ENCODE measurements around the gene SNN.

The SNN gene

DNA sequence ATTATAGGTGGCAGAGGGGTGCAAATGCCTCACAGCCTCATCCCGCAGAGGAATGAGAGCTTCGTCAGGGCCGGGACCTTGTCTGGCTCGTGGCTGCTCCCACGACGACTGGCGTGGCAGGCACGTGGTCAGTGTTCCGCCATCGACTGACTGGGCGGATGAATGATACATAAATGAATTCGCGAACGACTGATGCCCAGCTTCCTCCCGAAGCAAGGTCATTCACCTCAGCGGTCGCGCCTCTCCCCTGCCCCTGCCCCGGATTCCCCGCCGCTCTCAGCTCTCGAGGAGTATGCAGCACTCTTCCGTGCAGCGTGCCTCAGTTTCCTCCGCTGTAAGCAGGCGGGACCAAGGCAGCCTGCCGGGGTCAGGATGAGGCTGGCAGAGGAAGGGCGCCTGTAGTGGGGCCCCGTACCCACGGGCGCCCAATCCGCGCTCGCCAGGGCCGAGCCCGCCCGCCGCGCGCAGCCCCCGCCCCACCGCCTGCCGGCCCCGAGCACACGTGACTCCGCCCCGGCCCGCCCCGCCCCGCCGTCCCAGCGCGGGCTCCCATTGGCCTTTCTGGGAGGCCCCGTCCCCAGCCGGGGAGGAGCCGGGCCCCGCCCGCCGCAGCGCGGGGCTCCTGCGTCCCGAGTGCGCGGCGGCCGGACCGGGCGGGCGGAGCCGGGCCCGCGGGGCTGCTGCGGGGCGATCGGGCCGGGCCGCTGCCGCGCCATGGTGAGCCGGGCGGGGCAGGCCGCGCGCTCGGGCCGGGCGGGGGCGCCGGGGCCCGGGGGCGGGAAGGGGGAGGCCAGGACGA, at the start of gene SNN:
TSS of gene SNN (plus strand) at position 632 of the 799 bp plus-strand sequence. CDS start 7,605 bp downstream, outside the sequence.
- FAIRE-seq: no peak

DNA sequence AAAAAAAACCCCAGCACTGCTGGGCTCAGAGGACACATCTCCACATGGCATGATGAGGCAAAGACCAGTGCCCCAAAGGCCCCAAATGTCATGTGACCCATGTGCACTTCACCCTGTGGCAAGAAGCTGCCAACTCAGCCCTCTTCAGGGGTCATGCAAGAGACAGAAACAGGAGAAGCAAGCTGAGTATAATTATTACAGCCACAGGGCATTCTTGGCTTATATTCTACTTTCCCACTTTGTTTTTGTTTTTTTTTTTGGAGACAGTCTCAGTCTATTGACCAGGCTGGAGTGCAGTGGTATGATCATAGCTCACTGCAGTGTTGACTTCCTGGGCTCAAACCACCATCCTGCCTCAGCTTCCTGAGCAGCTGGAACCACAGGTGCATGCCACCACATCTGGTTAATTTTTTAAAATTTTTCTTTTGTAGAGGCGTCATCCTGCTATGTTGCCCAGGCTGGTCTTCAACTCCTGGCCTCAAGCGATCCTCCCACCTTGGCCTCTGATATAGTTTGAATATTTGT, 48.9 kb upstream of the SNN start:
- FAIRE-seq: no peak

DNA sequence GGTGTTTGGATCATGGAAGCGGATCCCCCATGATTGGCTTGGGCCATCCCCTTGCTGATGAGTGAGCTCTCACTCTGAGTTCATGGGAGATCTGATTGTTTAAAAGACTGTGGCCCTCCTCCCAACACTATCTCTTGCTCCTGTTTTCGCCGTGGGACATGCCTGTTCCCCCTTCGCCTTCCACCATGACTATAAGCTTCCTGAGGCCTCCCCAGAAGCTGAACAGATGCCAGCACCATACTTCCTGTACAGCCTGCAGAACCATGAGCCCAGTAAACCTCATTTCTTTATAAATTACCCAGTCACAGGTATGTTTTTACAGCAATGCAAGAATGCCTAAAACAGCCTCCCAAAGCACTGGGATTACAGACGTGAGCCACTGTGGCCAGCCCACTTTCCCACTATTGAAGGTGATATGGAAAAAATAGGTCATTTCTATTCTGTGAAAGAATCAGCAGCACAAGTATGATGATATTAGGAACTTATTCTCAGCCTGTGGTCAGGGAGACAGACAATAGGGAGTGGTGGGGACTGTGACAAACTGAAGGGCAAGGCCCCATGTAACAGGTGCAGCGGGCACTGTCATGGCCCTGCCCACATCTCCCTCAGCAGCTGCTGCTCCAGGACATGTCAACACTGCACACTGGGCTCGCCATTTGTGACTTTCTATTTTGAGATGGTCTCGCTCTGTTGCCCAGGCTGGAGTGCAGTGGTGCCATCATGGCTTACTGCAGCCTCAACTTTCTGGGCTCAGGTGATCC, 47.8 kb upstream of the SNN start:
- FAIRE-seq: no peak

DNA sequence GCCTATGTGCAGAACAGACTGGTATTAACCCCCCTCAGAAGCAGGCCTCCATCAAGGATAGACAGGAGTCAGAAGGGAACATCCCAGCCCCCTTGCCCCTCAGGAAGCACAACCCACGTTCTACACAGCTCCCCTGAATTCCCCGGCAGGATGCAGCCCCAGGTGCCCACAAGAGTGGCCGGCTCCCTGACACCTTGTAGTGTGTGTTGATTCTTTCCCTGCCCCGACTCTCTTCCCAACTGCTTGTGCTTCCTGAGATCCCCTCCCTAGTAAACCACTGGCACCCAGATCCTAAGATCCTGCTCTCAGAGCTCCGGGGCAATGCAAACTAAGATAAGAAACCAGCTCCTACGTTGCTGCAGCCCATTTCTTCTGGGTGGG, 46.7 kb upstream of the SNN start:
- FAIRE-seq: no peak

DNA sequence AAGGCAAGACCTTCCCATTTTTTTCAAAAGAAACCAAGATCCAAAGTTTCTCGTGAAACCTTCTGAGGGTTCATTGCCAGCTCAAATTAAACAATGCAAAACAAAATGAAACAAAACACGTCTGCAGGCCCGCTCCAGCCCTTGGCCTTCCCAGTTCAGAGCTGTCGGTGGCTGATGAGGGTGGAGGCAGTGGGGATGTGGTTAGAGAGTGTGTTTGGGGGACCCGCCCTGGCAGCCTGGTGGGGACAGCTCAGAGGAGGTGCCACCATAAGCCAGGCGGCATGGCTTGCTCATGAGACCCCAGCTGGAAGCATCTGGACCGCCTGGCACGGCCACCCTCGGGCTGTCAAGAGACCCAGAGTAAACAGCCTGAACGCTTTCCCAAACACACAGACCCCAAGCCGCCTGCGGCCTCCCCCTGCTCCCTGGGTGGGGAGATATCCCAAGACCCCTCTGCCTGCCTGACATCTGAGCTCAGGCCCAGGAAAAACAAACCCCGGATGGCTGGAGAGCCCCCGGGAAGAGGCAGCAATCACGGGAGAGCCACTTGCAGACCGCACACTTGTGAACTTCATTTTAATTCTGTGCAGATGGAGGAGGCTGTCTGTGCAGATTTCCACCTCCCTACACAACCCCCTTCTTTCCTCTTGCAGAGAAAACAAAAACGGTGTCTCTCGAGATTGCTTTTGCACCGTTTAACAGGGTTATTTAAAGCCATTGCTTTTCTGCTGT, 46.2 kb upstream of the SNN start:
- FAIRE-seq: no peak

DNA sequence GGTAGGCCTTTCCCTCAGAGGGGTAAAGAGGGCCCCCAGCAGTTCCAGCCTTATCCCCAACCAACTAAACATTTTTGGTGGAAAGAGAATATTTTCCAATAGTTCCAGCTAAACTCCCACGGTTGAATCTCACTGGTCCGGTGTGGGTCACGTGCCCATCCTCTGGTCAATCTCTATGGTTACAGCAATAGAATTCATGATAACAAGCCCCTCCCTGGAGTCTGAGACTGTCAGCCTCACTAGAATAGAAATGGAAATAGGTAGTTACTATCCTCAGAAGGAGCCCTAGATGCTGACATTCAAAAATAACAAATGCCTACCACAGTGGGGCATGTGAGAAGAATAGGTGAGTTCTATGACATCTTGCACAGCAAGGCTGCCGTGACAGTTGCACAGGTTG, 44.0 kb upstream of the SNN start:
- no peak for FAIRE-seq

DNA sequence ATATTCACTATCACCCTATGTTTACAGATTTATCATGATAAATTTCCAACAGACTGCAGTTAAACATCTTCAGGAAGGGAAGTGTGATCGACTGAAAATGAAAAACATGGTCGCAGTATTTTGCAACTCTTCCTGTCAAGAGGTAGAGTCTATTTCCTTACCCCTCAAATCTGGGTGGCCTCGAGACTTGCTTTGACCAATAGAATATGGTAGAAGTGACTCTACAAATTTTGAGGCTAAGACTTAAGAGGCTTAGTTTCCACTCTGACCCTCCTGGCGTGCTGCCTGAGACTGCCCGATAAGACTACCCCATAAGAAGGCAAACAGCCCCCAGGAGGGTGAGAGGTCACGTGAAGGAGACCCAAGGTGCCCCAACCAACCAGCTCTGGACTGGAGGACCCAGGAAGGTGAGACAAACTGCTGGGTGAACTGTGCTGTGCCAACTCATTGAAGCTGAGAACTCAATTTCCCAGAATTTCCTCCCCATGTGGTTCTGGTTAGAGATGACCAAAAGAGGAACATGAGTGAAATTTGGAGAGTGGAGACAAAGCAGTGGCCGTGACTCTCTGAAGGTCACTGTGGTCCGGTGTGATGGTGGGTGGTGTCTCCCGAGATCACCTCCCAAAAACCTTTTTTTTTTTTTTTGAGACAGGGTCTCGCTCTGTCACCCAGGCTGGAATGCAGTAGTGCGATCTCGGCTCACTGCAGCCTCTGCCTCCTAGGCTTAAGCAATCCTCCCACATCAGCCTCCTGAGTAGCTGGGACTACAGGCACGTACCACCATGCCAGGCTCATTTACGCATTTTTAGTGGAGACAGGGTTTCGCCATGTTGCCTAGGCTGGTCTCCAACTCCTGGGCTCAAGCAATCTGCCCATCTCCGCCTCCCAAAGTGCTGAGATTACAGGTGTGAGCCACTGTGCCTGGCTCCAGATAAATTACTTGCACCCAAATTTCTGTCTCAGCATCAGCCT, 43.3 kb upstream of the SNN start:
- FAIRE-seq: no peak

DNA sequence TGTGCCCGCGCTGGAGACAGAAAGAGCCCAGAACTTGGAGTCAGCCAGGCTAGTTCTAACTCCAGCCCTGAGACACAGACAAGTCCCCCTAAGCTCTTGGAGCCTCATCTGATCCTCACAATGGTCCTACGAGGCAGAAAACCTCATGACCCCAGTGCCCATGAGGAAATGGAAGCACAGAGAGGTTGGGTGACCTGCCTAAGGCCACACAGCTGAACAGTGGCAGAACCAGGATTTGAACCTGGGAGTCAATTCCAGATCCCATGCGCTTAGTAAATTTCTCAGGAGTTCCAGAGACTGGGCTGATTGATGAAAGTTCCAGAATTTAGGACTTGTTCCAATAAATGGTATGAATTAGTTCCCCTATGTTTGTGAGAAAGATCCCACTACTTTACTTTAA, 42.5 kb upstream of the SNN start:
- FAIRE-seq: no peak

DNA sequence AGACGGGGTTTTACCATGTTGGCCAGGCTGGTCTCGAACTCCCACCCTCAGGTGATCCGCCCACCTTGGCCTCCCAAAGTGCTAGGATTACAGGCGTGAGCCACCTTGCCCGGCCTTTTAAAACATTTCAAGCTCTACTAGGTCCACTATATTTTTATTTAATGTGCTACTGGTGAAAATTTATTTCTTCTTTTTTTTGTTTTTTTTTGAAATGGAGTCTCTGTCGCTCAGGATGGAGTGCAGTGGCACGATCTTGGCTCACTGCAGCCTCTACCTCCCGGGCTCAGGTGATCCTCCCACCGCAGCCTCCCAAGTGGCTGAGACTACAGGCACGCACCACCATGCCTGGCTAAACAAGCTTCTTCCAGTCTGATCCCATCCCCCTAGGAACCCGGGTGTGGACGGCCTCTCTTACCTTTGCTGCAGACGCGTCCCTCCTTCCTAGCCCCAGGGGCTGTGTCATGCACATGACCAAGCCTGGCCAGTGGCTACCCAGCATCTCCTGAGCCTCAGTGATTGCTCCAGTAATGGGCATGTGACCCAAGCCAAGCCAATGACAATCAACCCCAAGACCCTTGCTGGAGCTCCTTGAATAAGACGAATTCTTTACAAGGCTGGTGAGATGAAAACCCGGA, 41.5 kb upstream of the SNN start:
- no peak for FAIRE-seq

DNA sequence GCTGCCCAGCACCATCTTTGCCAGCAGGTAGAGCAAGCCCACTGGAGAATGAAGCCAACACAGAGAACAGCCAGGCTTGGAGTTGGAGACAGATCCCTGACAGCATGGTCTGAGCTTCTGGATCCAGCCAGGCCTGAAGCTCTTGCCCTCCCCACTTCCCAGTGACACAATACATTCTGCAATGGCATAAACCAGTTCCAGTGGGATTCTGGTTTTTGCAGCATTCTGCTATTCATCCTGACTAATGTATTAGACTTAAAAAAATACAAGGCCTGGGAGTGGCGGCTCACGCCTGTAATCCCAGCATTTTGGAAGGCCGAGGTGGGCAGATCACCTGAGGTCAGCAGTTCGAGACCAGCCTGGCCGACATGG, 41.0 kb upstream of the SNN start:
- no peak for FAIRE-seq

DNA sequence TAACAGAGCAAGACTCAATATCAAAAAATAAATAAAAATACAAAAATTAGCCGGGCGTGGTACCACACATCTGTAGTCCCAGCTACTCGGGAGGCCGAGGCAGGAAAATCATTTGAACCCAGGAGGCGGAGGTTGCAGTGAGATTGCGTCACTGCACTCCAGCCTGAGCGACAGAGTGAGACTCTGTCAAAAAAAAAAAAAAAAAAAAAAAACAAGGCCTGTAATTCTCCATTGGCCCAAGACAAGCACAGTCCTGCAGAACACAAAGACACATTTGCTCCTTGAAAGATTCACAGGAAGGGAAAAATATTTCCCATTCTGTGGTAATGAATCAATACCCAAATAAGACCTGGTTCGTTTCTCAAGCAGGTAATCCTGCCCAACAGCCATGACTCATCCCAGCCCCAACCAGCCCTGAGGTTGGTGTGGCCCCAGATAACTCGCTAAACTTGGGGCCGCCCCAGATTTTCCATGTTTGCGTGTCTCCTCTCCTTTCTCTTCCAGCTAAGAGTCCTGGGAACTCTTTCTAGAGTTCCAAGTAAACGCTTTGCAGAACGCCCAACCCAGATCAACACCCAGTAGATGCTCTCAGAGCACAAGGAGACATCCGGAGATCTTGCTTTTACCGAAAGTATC, 40.3 kb upstream of the SNN start:
- no peak for FAIRE-seq

DNA sequence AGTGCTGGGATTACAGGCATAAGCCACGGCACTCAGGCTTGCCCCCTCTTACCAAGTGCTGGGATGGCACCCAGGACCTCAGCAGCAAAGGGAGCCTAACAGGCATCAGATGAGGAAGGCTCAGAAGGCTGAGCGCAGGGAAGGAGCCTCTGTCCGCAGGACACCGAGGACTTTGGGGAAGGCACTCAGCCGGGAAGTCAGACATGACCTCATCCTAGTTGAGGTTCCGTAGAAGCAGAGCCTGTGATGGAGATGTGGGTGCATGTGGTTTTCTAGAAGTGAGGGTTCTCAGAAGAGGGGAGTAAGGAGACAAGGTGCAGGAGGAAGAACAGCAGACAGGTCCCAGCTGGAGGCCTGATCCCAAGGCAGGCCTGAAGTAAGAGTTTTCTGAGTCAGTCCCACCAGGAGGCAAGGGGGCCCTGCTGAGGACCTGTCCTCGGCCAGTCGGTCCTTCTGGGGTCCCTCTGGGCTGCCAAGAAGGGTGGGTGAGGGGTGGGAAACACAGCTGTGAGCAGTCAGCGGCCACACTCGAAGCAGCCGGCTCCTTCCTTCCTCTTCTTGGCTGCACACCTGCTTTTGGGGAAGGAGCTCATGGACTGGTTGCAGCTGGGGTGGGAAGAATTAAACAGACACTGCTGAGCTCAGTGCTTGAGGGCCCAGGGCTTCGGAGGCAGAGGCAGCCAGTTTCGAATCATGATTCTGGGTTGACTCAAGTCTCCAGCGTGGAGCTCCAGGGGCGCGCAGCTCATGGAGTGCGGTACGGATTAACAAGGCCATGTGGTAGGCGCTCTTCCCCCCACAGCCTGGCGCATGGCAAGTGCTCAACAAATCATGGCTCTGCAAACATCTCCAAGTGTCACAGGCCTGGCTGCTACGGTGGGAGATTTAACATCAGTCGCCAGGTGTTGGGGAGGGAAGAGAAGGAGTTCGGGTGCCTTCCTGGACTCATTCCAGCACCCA, 38.9 kb upstream of the SNN start:
- no peak for FAIRE-seq

DNA sequence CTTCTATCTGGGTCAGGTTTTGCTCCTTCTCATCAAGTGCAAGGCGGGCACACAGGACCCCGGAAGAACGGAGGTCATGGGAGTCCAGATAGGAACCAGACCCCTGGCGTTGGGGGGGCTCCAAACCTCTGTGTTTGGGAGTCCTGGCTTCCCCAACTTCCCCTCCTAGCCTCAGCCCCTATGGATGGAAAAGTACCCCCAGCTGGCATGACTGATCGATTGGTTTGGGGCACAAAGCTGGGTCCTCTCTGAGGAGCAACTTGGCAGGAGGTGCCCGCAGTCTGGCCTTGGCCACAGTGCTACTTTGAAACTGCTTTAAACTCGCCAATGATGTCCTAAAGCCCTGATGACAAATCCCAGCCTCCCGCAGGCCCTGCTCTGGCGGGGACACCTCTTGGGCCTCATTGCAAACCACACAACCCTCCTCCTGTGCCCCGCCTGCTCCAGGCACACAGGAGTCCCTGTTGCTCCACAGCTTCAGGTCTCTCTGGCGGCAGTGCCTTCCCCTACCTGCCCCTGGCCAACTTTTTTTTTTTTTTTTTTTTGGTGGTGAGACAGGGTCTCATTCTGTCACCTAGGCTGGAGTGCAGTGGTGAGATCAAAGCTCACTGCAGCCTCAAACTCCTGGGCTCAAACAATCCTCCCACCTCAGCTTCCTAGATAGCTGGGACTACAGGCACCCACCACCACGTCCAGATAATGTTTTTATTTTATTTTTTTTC, 38.0 kb upstream of the SNN start:
- FAIRE-seq: no peak

DNA sequence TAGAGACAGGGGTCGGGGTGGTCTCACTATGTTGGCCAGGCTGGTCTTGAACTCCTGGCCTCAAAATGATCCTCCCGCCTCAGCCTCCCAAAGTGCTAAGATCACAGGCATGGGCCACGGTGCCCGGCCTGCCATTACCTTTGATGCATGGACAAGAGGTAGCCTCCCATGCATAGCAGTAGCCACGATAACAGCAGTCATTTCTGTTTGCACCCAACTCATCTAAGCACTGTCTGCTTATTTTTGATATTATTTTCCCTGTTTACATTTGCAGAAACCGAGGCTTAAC, 37.5 kb upstream of the SNN start:
- no peak for FAIRE-seq

DNA sequence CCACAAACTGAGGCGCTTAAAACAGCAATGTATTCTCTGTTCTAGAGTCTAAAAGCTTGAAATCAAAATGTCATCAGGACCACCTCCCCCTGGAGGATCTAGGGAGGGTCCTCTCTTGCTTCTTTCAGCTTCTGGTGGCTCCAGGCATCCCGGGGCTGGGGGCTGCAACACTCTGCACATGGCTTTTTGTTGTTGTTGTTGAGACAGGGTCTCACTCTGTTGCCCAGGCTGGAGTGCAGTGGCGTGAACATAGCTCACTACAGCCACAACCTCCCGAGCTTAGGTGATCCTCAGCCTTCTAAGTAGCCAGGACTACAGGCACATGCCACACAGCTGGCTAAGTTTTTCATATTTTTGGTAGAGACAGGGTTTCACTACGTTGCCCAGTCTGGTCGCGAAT, 37.0 kb upstream of the SNN start:
- FAIRE-seq: no peak

DNA sequence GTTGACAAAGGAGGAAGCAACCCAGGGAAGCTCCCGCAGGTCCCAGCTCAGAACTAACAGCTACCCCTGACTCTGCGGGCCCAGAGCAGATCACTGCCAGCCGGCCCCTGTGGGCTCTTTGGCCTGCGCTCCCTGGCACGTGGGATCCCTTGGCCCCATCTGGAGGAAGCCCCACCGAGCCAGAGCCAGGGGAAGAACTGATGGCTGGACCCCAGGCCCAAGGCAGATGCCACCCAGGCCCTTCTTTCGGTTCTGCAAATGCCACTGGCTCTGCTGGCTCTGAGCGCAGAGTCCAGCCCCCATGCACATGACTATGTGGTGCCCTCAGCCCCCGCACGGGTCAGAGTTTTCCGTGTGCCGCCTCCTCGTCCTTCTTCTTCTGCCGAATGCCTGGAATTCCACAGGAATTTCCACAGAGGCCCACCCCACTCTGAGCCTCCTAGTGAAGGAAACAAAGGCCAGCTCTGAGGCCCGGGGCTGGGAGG, 35.8 kb upstream of the SNN start:
- FAIRE-seq: no peak

DNA sequence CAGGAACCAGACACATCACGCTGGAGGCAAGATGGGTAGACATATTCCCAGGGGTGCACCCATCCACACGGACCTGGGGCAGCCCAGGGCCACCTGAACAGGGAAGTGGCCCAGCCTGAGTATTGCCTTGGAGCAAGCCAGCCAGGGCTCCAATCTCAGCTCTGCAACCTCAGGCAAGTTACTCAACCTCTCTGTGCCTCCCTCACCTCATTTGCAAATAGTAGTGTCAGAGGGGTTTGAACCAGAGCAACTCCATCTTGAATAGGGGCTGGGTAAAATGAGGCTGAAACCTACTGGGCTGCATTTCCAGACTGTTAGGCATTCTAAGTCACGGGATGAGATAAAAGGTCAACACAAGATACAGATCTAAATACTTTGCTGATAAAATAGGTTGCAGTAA, 35.1 kb upstream of the SNN start:
- no peak for FAIRE-seq

DNA sequence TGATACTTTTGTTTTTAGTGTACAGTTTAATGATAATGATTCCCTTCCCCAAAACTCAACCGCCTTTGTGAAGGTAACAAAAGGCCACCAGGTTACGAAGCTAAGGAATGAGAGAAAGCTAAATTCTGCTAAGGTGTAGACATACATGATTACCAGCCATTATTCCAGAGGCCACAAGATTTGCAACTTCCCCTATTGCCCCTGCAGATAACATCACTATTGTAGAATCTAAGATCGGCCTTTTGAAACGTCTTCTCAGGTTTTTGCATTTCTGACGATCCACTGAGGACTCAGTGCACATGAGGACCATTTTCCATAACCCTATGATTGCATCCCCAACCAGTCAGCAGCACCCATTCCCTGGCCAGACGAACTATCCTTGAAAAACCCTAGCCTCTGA, 33.9 kb upstream of the SNN start:
- no peak for FAIRE-seq

DNA sequence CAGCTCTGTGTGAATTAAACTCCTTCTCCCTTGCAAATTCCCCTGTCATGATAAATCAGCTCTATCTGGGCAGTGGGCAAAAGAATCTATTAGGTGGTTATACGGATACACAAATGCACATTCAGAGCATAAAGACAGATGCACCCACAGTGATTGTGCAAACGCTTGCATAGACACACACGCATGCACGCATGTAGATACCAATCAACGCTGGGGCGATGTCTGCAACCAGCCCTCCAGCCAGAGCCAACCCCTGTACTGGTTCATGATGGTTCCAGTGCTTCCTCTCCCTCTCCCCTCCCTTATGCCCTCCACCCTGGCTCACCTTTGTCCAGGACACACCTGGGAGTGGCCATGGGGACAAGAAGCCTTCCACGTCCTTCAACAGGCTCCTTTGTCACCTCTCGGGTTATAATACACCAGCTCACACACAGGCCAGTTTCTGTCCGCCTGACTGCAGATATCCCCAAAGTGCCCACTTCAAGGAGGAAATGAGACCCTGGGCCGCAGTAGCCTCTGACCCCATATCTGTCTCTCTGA, 33.1 kb upstream of the SNN start:
- no peak for FAIRE-seq
